ENCODE measurements around the gene PCYT2. TPM values are rescaled to one million over a fixed set of nuclear protein-coding genes. Genes with fewer than 3 reads are reported as not detected.

Gene PCYT2
- total and polyA plus RNA-seq, 9 of the 15 experiments (the other 6 are each of a cell fraction or from before 2014, with no cell fraction given): 0.92 to 134 (median 82.5) TPM

DNA sequence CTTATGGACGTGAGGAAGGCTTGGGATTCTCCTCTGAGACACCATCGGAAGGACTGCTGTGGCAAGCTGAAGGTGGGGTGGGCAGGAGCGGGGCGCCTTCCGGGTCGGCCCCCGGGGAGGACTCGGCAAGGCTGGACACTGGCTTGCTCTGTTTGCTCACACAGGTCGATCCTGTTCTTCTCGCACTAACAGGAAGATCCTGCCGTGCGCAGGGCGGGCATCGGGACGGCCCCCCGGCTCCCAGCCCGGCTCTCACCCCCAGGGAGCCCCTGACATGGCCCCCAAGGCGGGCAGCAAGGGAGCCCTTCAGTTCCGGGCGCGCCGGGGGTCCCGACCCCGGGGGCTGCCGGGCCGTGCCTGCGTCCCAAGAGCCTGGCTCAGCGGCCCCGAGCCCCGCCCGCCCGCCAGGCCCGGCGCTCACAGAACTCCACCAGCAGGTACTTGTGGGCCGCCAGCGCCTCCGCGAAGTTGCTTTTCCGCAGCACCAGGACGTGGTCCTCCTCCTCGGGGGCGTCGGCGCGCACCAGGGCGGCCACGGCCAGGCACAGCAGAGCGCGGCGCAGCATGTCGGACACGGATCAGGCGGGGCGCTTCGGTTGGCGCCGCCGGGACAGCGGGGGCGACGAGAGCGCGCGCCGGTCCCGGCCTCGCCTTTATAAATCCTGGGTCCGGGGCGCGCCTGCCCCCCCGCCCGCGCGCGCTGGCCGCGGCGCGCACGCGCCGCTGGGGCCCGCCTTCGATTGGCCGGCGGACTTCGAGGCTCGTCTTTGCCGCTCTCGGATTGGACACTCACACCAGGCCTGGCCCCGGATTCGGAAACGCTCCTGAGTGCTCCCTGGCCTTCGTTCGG lies 51.1 kb downstream of the PCYT2 start, which contains the start of gene P4HB:
Gene P4HB, minus strand, starts transcription at position 630 of the 850 bp plus-strand sequence. Its CDS starts 64 bp downstream, at position 566.
- no peak for ATAC-seq
- under 1% methylated on average over 74 of the region's 95 CpGs for WGBS (ENCODE audit: insufficient coverage, low coverage, missing lambda C conversion rate)
- TF ChIP-seq, protein P1, sequence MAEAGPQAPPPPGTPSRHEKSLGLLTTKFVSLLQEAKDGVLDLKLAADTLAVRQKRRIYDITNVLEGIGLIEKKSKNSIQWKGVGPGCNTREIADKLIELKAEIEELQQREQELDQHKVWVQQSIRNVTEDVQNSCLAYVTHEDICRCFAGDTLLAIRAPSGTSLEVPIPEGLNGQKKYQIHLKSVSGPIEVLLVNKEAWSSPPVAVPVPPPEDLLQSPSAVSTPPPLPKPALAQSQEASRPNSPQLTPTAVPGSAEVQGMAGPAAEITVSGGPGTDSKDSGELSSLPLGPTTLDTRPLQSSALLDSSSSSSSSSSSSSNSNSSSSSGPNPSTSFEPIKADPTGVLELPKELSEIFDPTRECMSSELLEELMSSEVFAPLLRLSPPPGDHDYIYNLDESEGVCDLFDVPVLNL (CRISPR knock-in tag; IDR thresholded peaks at IDR 0.05; ENCODE audit: low read depth): peak; percentile 69; the same call in 1 of the 2 replicates
- TF ChIP-seq KLF13 (tag; IDR thresholded peaks at IDR 0.05; ENCODE audit: borderline replicate concordance, low read depth) (0 out of 2 replicates have a peak, but pooled peaks have one; percentile 31), GTF2B (IDR thresholded peaks at IDR 0.05; ENCODE audit: extremely low read depth, insufficient read length) (peak; percentile 68), KDM5B (IDR thresholded peaks at IDR 0.05; ENCODE audit: insufficient replicate concordance, low read depth, low read length) (peak; percentile 91), GATAD2A (IDR thresholded peaks at IDR 0.05) (0 out of 2 replicates have a peak, but pooled peaks have one; percentile 28), JUN (IDR thresholded peaks at IDR 0.05; ENCODE audit: borderline replicate concordance, low read depth, low read length) (no peak), JUN (CRISPR knock-in tag; IDR thresholded peaks at IDR 0.05; ENCODE audit: borderline replicate concordance) (0 out of 2 replicates have a peak, but pooled peaks have one; percentile 78), FIP1L1 (IDR thresholded peaks at IDR 0.05; ENCODE audit: low read depth, low read length, poor library complexity, severe bottlenecking) (peak; percentile 88), SETDB1 (IDR thresholded peaks at IDR 0.05; ENCODE audit: low read length) (no peak), TAF1 (IDR thresholded peaks at IDR 0.05; ENCODE audit: control insufficient read depth, extremely low read depth, insufficient read depth, low read length, severe bottlenecking) (peak; percentile 67), POLR2A (conservative IDR thresholded peaks at IDR 0.05) (peak; percentile 54), KDM1A (IDR thresholded peaks at IDR 0.05) (no peak), TBP (optimal IDR thresholded peaks at IDR 0.05; ENCODE audit: low read depth, low read length) (peak; percentile 93), HDAC1 (IDR thresholded peaks at IDR 0.05) (peak in 1 of 2 experiments; percentile 18; a peak in 1 of 4 replicates), PCBP2 (IDR thresholded peaks at IDR 0.05; ENCODE audit: low read depth, low read length, poor library complexity, severe bottlenecking) (peak; percentile 51), HMGN3 (IDR thresholded peaks at IDR 0.05; ENCODE audit: borderline replicate concordance, extremely low read depth, insufficient read length, low read depth, low read length) (peak; percentile 25), HNRNPL (IDR thresholded peaks at IDR 0.05; ENCODE audit: low read depth, low read length) (peak; percentile 72; the same call in 1 of the 2 replicates), CHCHD3 (CRISPR knock-in tag; IDR thresholded peaks at IDR 0.05) (no peak), POLR2B (IDR thresholded peaks at IDR 0.05; ENCODE audit: low read depth, partially characterized antibody) (peak; percentile 52)

More for the DNA sequence above, 51.1 kb downstream of the PCYT2 start, which contains the start of gene P4HB:
- FAIRE-seq (no peak), DNase-seq (ENCODE audit: extremely low read depth in 1 of 4, low spot score in 3 of 4) (peak in 1 of 4 experiments; percentile 96)
- peaks cover 16% of the 10 kb centered on the region for H3K9me1 ChIP-seq (ENCODE audit: control insufficient read depth, insufficient read depth, low read length)
- intact Hi-C loops (cut with micrococcal nuclease) (loop anchor here (2.0 to 5.0 kb wide), 2 partner anchors 38 to 163 kb away; partner anchors contain the start of genes CENPX and LRRC45), in situ Hi-C loops (cut with MboI) (loop anchor here (5.0 kb wide), 1 partner anchor 128 kb away; no protein-coding TSS in a partner anchor)
- no peaks in the 10 kb centered on the region for H3K27me3 ChIP-seq (ENCODE audit: control insufficient read depth in 2 of 2, insufficient read depth in 2 of 2, low read length in 2 of 2)
- H3K9ac ChIP-seq (ENCODE audit: insufficient read depth in 1 of 2, low read depth in 2 of 2, low read length in 2 of 2): peak within 1 kb of the TSS; percentile 99
- H4K20me1 ChIP-seq (replicated peaks; ENCODE audit: control insufficient read depth, insufficient read depth, low read length): peaks cover 29% of the 10 kb centered on the region
- peak within 1 kb of the TSS; percentile 84 for H2AFZ ChIP-seq (ENCODE audit: low read depth, low read length)
- H3K4me2 ChIP-seq (ENCODE audit: insufficient read depth, low read length): peak within 1 kb of the TSS; percentile 99
- peaks cover 29 to 49% of the 10 kb centered on the region in 2 experiments for H3K4me1 ChIP-seq (replicated peaks in 1 of 2; ENCODE audit: control insufficient read depth in 2 of 2, insufficient read depth in 2 of 2, low read length in 2 of 2)
- H3K9me3 ChIP-seq (replicated peaks; ENCODE audit: control insufficient read depth, insufficient read depth, low read depth, low read length): no peaks in the 10 kb centered on the region
- CTCF ChIA-PET (ENCODE audit: low intra/inter-chr PET ratio): no interaction called here
- peak within 1 kb of the TSS; percentile 96 for H3K27ac ChIP-seq (ENCODE audit: extremely low read depth, low read depth, low read length)
- peak within 1 kb of the TSS; percentile 94 for H3K4me3 ChIP-seq
- no TSS peak for BruUV-seq (replicated peaks)
- H3K36me3 ChIP-seq (ENCODE audit: control insufficient read depth, insufficient read depth, low read length): peaks cover 79% of the 10 kb centered on the region
- peaks cover 91% of the 10 kb centered on the region for H3K79me2 ChIP-seq (ENCODE audit: control insufficient read depth, insufficient read depth, low read length)
- POLR2A ChIA-PET: interaction anchor here (0.6 to 2.5 kb wide), 20 partner anchors 8 to 369 kb away, joined by 3 to 21 read pairs (median 4); partner anchors contain the start of genes ARHGDIA, MCRIP1 and SLC25A10
